ENCODE data around the gene HS3ST6.

DNA sequence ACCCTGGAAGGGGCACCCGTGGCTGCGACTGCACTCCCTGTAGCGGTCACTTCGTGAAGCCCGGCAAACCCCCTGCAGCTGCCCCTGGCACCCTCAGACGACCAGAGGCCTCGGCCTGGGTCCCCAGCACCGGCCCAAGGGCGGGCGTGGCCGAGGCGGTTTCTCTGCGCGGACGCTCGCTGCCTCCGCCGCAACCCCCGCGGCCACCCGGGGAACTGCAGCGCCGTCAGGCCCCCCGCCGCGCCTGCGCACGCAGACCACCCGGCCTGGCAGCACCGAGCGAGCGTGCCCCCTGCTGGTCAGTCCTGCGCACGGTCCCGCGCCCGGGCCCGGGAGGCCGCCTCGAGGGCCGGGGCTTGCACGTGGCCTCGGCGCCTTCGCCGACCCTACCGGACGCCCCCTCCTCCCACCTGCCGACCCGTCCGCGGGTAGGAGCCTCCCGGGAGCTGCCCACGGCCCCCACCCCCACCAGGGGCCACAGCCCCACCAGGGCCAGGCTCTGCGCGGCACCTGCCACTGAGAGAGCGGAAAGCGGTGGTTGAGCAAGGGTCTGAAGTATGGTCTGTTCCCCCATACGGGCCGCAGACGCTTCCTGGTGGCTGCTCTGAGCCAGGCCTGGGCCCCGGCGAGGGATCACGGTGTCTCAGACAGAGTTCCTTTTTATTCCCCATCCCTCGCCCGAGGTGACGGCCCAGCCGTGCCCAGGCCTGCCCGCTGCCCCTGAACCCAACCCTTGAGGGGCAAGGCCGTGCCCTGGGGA is 11.5 kb upstream of the HS3ST6 start:
- TF ChIP-seq EZH2phosphoT487 (IDR thresholded peaks at IDR 0.05) (no peak), CTCF (IDR thresholded peaks at IDR 0.05) (peak; percentile 84), EZH2 (IDR thresholded peaks at IDR 0.05) (no peak)
